CD14-positive monocyte (primary cell): ENCODE measurements around the gene ATP11A. TPM values are rescaled to one million over a fixed set of nuclear protein-coding genes. Genes with fewer than 3 reads are reported as not detected.
"Not testable (repeated sequence)": the region's sequence is repeated elsewhere in the genome, so short reads cannot be mapped to it uniquely, and the experiment has no call there.

Source experiments
- DNase-seq, 3 donors: peaks; one replicate each; pipeline ENCODE4 v3.0.0-alpha.2; 2011 to 2022
- H2AFZ ChIP-seq: 2 replicates; pipeline ENCODE4 v1.6.0; 2012; ENCODE audit warnings: mild to moderate bottlenecking, low read depth, low read length, inconsistent platforms; ENCODE audit not compliant: insufficient read depth, poor library complexity, severe bottlenecking
- H3K27ac ChIP-seq, 2 donors: 1 replicate in 1 of 2; 2 replicates in 1 of 2; pipeline ENCODE4 v1.5.1; 2012 to 2013; ENCODE audit warnings: low read length in 2 of 2, control low read depth in 1 of 2, inconsistent platforms in 1 of 2, low read depth in 1 of 2, mild to moderate bottlenecking in 1 of 2
- H3K27me3 ChIP-seq, 2 donors: one replicate each; pipeline versions ENCODE4 v1.6.0 to v1.6.1; 2011 to 2013; ENCODE audit warnings: low read length in 2 of 2; ENCODE audit not compliant: control insufficient read depth in 2 of 2, insufficient read depth in 2 of 2
- H3K36me3 ChIP-seq, 2 donors: replicated peaks in 1 of 2; 1 replicate in 1 of 2; 2 replicates in 1 of 2; pipeline versions ENCODE4 v1.5.1 to v1.6.1; 2012 to 2013; ENCODE audit warnings: low read length in 2 of 2, control low read depth in 1 of 2, inconsistent platforms in 1 of 2, mild to moderate bottlenecking in 1 of 2; ENCODE audit not compliant: insufficient read depth in 2 of 2, control insufficient read depth in 1 of 2
- H3K4me1 ChIP-seq, 2 donors: 1 replicate in 1 of 2; 2 replicates in 1 of 2; pipeline versions ENCODE4 v1.5.1 to v1.6.1; 2012 to 2013; ENCODE audit warnings: low read length in 2 of 2, control low read depth in 1 of 2, inconsistent platforms in 1 of 2, mild to moderate bottlenecking in 1 of 2, moderate library complexity in 1 of 2; ENCODE audit not compliant: insufficient read depth in 2 of 2, control insufficient read depth in 1 of 2
- H3K4me2 ChIP-seq: replicated peaks from 2 replicates; pipeline ENCODE3; 2012; ENCODE audit warnings: low read length, moderate library complexity, mild to moderate bottlenecking; ENCODE audit not compliant: poor library complexity, severe bottlenecking; ENCODE audit errors: extremely low read depth
- H3K4me3 ChIP-seq, 3 experiments: fragments of 200-600 bp in 1 of 3; sonication (generic) in 1 of 3; replicated peaks in 1 of 3; 1 replicate in 2 of 3; 2 replicates in 1 of 3; pipeline ENCODE4 v1.5.1; 2011 to 2013; ENCODE audit warnings: low read length in 3 of 3, mild to moderate bottlenecking in 3 of 3, control low read depth in 2 of 3, low read depth in 2 of 3, inconsistent platforms in 1 of 3, moderate library complexity in 1 of 3
- H3K79me2 ChIP-seq: 2 replicates; pipeline ENCODE4 v1.6.0; 2012; ENCODE audit warnings: mild to moderate bottlenecking, control low read depth, inconsistent platforms, low read length, moderate library complexity; ENCODE audit not compliant: insufficient read depth
- H3K9ac ChIP-seq: 2 replicates; pipeline ENCODE4 v1.6.0; 2017; ENCODE audit warnings: low read length, mild to moderate bottlenecking; ENCODE audit not compliant: insufficient read depth, poor library complexity, severe bottlenecking
- H3K9me3 ChIP-seq, 2 donors: replicated peaks in 1 of 2; 1 replicate in 1 of 2; 2 replicates in 1 of 2; pipeline versions ENCODE4 v1.5.1 to v1.6.1; 2012 to 2013; ENCODE audit warnings: low read length in 2 of 2, control low read depth in 1 of 2; ENCODE audit not compliant: control insufficient read depth in 1 of 2, insufficient read depth in 1 of 2
- H4K20me1 ChIP-seq: 2 replicates; pipeline ENCODE4 v1.6.0; 2012; ENCODE audit warnings: mild to moderate bottlenecking, low read length, control low read depth, moderate library complexity; ENCODE audit not compliant: insufficient read depth
- H3K27ac Mint-ChIP-seq, 7 donors: one replicate each; pipeline ENCODE4 v1.8.0; 2020; ENCODE audit warnings: mild to moderate bottlenecking in 7 of 7, mixed read lengths in 7 of 7, moderate library complexity in 6 of 7, inconsistent platforms in 2 of 7
- H3K27me3 Mint-ChIP-seq, 3 donors: one replicate each; pipeline ENCODE4 v1.8.0; 2021 to 2022; ENCODE audit warnings: low read depth in 3 of 3, mild to moderate bottlenecking in 3 of 3, mixed read lengths in 3 of 3, moderate library complexity in 3 of 3, inconsistent platforms in 1 of 3
- H3K36me3 Mint-ChIP-seq, 2 donors: one replicate each; pipeline ENCODE4 v1.8.0; 2020; ENCODE audit warnings: mixed read lengths in 2 of 2, inconsistent platforms in 1 of 2, mild to moderate bottlenecking in 1 of 2
- H3K4me1 Mint-ChIP-seq: one replicate; pipeline ENCODE4 v1.8.0; 2020; ENCODE audit warnings: mild to moderate bottlenecking, mixed read lengths
- H3K4me3 Mint-ChIP-seq, 2 donors: one replicate each; pipeline ENCODE4 v1.8.0; 2020; ENCODE audit warnings: mild to moderate bottlenecking in 2 of 2, mixed read lengths in 2 of 2, moderate library complexity in 1 of 2
- H3K9me3 Mint-ChIP-seq, 7 donors: one replicate each; pipeline ENCODE4 v1.8.0; 2020 to 2022; ENCODE audit warnings: mixed read lengths in 7 of 7, mild to moderate bottlenecking in 6 of 7, moderate library complexity in 6 of 7, inconsistent platforms in 2 of 7
- WGBS: methylation state at CpG from one replicate; pipeline ENCODE4 v1.1.5; 2013; ENCODE audit warnings: missing lambda C conversion rate; ENCODE audit not compliant: insufficient coverage; 5-methylcytosine and 5-hydroxymethylcytosine counted together
- intact Hi-C, 2 donors: fragments of 100-400 bp; cut with micrococcal nuclease; formaldehyde crosslinking; loops; one replicate each; pipeline versions ENCODE4 v1.15.0 to v1.15.1; 2023
- polyA plus RNA-seq, 3 donors: library from polyadenylated mRNA; depleted of rRNA in 1 of 3; unstranded in 2 of 3; stranded (reverse) in 1 of 3; fragments of 300-500 nt in 2 of 3; fragments of >200 nt in 1 of 3; fragmentation: Illumina TruSeq in 2 of 3; gene quantifications; 1 replicate in 2 of 3; 2 replicates in 1 of 3; pipeline ENCODE4 v1.2.3, GENCODE V29; 2012 to 2021
- TF ChIP-seq, protein P1 (sequence below): fragments of 200-600 bp; IDR thresholded peaks from one replicate; pipeline ENCODE4 v1.8.0; 2022; ENCODE audit warnings: antibody characterized with exemption, mild to moderate bottlenecking

ATP11A gene
- polyA plus RNA-seq, 3 donors = 7.2 to 45.4 (median 7.6) TPM

GRCh38 chr13:112883241-112883945 is 193.6 kb downstream of the ATP11A start:
- no peak overlapping the region for H2AFZ ChIP-seq
- no peaks in the 10 kb centered on the region for H3K9me3 Mint-ChIP-seq
- peaks cover 6 to 9% of the 10 kb centered on the region in 2 donors for H3K4me1 ChIP-seq
- DNase-seq = no peak
- no peaks in the 10 kb centered on the region for H3K27me3 ChIP-seq
- H4K20me1 ChIP-seq = peaks cover 72% of the 10 kb centered on the region
- H3K9ac ChIP-seq = no peak overlapping the region
- H3K9me3 ChIP-seq = no peaks in the 10 kb centered on the region
- no peak overlapping the region for H3K4me2 ChIP-seq
- peak overlapping the region in 1 of 7 donors; percentile 45 for H3K27ac Mint-ChIP-seq
- peaks cover 63 to 71% of the 10 kb centered on the region in 2 donors for H3K36me3 Mint-ChIP-seq
- peaks cover 58 to 73% of the 10 kb centered on the region in 2 donors for H3K36me3 ChIP-seq
- H3K4me3 ChIP-seq = no peak overlapping the region
- H3K4me3 Mint-ChIP-seq = no peak overlapping the region
- peaks cover 0 to 5% (median 5%) of the 10 kb centered on the region in 3 donors for H3K27me3 Mint-ChIP-seq
- no peaks in the 10 kb centered on the region for H3K79me2 ChIP-seq
- intact Hi-C loops = no loop called here
- WGBS = over 99% methylated on average over 11 of the region's 24 CpGs
- H3K4me1 Mint-ChIP-seq = peaks cover 2% of the 10 kb centered on the region
- TF ChIP-seq, protein P1, sequence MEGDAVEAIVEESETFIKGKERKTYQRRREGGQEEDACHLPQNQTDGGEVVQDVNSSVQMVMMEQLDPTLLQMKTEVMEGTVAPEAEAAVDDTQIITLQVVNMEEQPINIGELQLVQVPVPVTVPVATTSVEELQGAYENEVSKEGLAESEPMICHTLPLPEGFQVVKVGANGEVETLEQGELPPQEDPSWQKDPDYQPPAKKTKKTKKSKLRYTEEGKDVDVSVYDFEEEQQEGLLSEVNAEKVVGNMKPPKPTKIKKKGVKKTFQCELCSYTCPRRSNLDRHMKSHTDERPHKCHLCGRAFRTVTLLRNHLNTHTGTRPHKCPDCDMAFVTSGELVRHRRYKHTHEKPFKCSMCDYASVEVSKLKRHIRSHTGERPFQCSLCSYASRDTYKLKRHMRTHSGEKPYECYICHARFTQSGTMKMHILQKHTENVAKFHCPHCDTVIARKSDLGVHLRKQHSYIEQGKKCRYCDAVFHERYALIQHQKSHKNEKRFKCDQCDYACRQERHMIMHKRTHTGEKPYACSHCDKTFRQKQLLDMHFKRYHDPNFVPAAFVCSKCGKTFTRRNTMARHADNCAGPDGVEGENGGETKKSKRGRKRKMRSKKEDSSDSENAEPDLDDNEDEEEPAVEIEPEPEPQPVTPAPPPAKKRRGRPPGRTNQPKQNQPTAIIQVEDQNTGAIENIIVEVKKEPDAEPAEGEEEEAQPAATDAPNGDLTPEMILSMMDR = no peak
- H3K27ac ChIP-seq = no peak overlapping the region

DNA sequence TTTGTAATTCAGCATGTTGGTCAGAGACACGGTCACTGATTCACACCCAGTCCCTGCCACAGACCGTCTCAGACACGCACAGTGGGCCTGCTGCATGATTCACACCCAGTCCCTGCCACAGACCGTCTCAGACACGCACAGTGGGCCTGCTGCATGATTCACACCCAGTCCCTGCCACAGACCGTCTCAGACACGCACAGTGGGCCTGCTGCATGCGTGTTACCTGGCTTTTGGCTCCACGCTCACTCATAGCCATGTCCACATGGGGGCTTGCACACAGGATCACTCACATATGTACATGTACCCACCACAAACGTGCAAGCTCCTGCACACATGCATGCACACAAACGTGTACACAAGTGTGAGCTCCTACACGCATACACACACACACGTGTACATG is 194.9 kb downstream of the ATP11A start:
- H2AFZ ChIP-seq, H3K4me2 ChIP-seq, DNase-seq, H3K9me3 Mint-ChIP-seq, H3K4me1 Mint-ChIP-seq, H3K27me3 Mint-ChIP-seq, H3K4me3 ChIP-seq, H3K27me3 ChIP-seq, intact Hi-C loops, H3K4me1 ChIP-seq, H3K79me2 ChIP-seq, H3K27ac ChIP-seq, H3K4me3 Mint-ChIP-seq, H3K9ac ChIP-seq, H3K9me3 ChIP-seq: not testable (repeated sequence)
- Histone ChIP-seq H4K20me1 (peaks cover 64% of the 10 kb centered on the region), H3K36me3 (peaks cover 45 to 60% of the 10 kb centered on the region in 2 donors)
- H3K36me3 Mint-ChIP-seq = peaks cover 49 to 58% of the 10 kb centered on the region in 2 donors
- H3K27ac Mint-ChIP-seq = peak overlapping the region in 1 of 7 donors; percentile 33
- WGBS = 98% methylated on average over 13 of the region's 13 CpGs
